Measurements from ENCODE around the gene SLC2A9.

- TF ChIP-seq CTCF (IDR thresholded peaks at IDR 0.05; ENCODE audit: control extremely low read depth in 1 of 3, insufficient read depth in 1 of 3, low read depth in 1 of 3, low read length in 3 of 3) (no peak), EZH2 (IDR thresholded peaks at IDR 0.05; ENCODE audit: low read depth, low read length, severe bottlenecking) (no peak), SP1 (IDR thresholded peaks at IDR 0.05; ENCODE audit: low read depth, low read length) (no peak), POLR2A (IDR thresholded peaks at IDR 0.05; ENCODE audit: control extremely low read depth in 1 of 2, low read depth in 2 of 2, low read length in 2 of 2) (no peak), BCL11A (IDR thresholded peaks at IDR 0.05; ENCODE audit: low read depth in 2 of 2, low read length in 2 of 2) (no peak), RFX5 (IDR thresholded peaks at IDR 0.05; ENCODE audit: borderline replicate concordance, low read depth, low read length) (no peak), ASH2L (IDR thresholded peaks at IDR 0.05; ENCODE audit: low read length) (no peak), RXRA (IDR thresholded peaks at IDR 0.05; ENCODE audit: insufficient read depth, low read depth, low read length) (no peak), JUND (IDR thresholded peaks at IDR 0.05; ENCODE audit: low read length) (no peak), HDAC6 (IDR thresholded peaks at IDR 0.05; ENCODE audit: low read depth, low read length) (no peak)
These were observed 1.2 kb downstream of the SLC2A9 start for GRCh38 chr4:10020106-10020505.
